ENCODE data around the gene ITGA1. TPM values are rescaled to one million over a fixed set of nuclear protein-coding genes. Genes with fewer than 3 reads are reported as not detected.

Gene ITGA1
- total RNA-seq, result 8.3 to 10.8 TPM (median 9.1 TPM) in 3 replicates

DNA sequence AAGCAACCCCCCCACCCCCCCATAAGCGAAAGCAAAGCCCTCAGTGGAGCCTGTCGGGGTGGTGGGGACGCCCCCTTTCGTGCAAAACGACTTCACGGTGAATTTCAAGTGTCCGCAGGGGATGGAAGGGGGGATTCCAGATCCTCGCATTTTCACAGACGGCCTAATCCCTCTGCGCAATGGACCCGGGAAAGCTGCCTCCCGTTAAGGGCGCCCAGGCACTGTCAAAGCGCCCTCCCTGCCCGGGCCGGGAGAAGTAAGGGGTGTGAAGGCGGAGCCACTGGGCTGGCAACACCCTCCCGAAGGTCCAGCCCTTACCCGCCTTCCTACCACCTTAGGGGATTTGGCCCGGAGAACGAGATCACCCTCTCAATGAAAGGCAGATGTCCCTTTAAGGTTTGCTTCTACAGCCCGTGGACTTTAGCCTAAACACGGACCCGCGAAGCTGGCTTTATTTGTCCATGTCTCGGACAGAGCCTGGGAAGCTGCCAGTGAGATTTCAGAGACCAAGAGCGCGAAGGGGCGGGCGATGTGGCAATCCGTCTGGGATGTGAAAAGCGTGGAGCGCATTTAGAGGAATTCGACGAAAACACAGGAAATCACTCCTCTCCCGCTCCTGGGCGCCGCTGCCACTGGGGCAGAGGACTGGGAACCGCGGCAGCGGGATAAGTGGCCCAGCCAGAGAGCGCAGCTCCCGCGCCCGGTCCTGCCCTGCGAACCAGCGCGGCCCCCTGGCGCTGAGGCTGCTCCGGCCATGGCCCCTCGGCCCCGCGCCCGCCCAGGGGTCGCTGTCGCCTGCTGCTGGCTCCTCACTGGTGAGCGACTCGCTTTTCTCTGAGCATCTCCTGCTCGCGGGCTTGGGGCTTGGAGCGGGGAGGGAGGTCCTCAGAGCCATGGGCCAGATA lies at the start of gene ITGA1, which contains the start of gene PELO:
Gene ITGA1, plus strand, starts transcription at position 317 of the 905 bp plus-strand sequence. Its CDS starts 438 bp downstream, at position 755.
Gene PELO, plus strand, starts transcription at position 317 of the 905 bp plus-strand sequence. CDS start 12,479 bp downstream, outside the sequence.
- Mint-ChIP-seq H3K4me1 (peaks cover 12% of the 10 kb centered on the region), H3K27me3 (ENCODE audit: low read depth) (peaks cover 43% of the 10 kb centered on the region), H3K36me3 (no peaks in the 10 kb centered on the region), H3K9me3 (no peaks in the 10 kb centered on the region), H3K27ac (peak within 1 kb of the TSS; percentile 90), H3K4me3 (peak within 1 kb of the TSS; percentile 80)
- DNase-seq (ENCODE audit: low spot score in 2 of 2, unreplicated experiment in 2 of 2), result peak; percentile 29 to 60
- TF ChIP-seq, protein P1, sequence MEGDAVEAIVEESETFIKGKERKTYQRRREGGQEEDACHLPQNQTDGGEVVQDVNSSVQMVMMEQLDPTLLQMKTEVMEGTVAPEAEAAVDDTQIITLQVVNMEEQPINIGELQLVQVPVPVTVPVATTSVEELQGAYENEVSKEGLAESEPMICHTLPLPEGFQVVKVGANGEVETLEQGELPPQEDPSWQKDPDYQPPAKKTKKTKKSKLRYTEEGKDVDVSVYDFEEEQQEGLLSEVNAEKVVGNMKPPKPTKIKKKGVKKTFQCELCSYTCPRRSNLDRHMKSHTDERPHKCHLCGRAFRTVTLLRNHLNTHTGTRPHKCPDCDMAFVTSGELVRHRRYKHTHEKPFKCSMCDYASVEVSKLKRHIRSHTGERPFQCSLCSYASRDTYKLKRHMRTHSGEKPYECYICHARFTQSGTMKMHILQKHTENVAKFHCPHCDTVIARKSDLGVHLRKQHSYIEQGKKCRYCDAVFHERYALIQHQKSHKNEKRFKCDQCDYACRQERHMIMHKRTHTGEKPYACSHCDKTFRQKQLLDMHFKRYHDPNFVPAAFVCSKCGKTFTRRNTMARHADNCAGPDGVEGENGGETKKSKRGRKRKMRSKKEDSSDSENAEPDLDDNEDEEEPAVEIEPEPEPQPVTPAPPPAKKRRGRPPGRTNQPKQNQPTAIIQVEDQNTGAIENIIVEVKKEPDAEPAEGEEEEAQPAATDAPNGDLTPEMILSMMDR (IDR thresholded peaks at IDR 0.05; ENCODE audit: unreplicated experiment), result no peak

- Mint-ChIP-seq H3K4me3 (no peak overlapping the region), H3K4me1 (peaks cover 6% of the 10 kb centered on the region), H3K36me3 (peaks cover 1% of the 10 kb centered on the region), H3K27me3 (ENCODE audit: low read depth) (no peaks in the 10 kb centered on the region), H3K9me3 (no peaks in the 10 kb centered on the region), H3K27ac (peak overlapping the region; percentile 1)
- no peak for DNase-seq (ENCODE audit: low spot score in 2 of 2, unreplicated experiment in 2 of 2)
- TF ChIP-seq, protein P1 (IDR thresholded peaks at IDR 0.05; ENCODE audit: unreplicated experiment), result no peak
These were observed 49.6 kb upstream of the ITGA1 start for GRCh38 chr5:52738095-52738506.

DNA sequence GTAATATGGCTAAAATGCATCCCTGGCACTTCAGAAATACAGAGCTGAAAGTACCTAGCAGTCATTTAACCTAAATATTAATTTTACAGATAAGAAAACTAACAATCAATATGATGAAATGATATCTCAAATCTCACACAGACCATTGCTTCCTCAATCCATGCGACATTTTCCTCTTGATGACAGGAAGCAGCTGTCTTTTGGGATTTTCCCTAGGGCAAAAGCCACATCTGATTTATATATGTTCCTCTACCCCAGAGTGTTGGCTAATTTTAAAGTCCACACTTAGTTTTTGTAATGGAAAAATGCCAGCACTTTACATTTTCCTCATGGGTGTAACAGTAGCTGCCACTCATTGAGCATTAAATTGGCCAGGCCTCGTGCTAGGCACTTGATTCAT lies 47.7 kb upstream of the ITGA1 start:
- Mint-ChIP-seq H3K9me3 (no peaks in the 10 kb centered on the region), H3K27ac (no peak overlapping the region), H3K4me3 (no peak overlapping the region), H3K36me3 (peaks cover 1% of the 10 kb centered on the region), H3K4me1 (peaks cover 14% of the 10 kb centered on the region), H3K27me3 (ENCODE audit: low read depth) (no peaks in the 10 kb centered on the region)
- no peak for DNase-seq (ENCODE audit: low spot score in 2 of 2, unreplicated experiment in 2 of 2)
- TF ChIP-seq, protein P1 (IDR thresholded peaks at IDR 0.05; ENCODE audit: unreplicated experiment), result no peak

- TF ChIP-seq, protein P1 (IDR thresholded peaks at IDR 0.05; ENCODE audit: unreplicated experiment), result no peak
- H3K27ac Mint-ChIP-seq, result no peak overlapping the region
- peaks cover 12% of the 10 kb centered on the region for H3K4me1 Mint-ChIP-seq
These were observed 44.7 kb upstream of the ITGA1 start for GRCh38 chr5:52743012-52743411.

GRCh38 chr5:52743529-52743928 lies 44.2 kb upstream of the ITGA1 start:
- TF ChIP-seq, protein P1 (IDR thresholded peaks at IDR 0.05; ENCODE audit: unreplicated experiment), result no peak
- peaks cover 8% of the 10 kb centered on the region for H3K4me1 Mint-ChIP-seq
- H3K27ac Mint-ChIP-seq, result no peak overlapping the region
- DNase-seq (ENCODE audit: low spot score in 2 of 2, unreplicated experiment in 2 of 2), result no peak
- H3K36me3 Mint-ChIP-seq, result no peaks in the 10 kb centered on the region
- H3K9me3 Mint-ChIP-seq, result no peaks in the 10 kb centered on the region
- H3K27me3 Mint-ChIP-seq (ENCODE audit: low read depth), result no peaks in the 10 kb centered on the region
- H3K4me3 Mint-ChIP-seq, result no peak overlapping the region

More at GRCh38 chr5:52743012-52743411, 44.7 kb upstream of the ITGA1 start:
- no peak for DNase-seq (ENCODE audit: low spot score in 2 of 2, unreplicated experiment in 2 of 2)
- H3K27me3 Mint-ChIP-seq (ENCODE audit: low read depth), result no peaks in the 10 kb centered on the region
- no peaks in the 10 kb centered on the region for H3K9me3 Mint-ChIP-seq
- H3K4me3 Mint-ChIP-seq, result no peak overlapping the region
- no peaks in the 10 kb centered on the region for H3K36me3 Mint-ChIP-seq
